ENCODE results near the gene MT1H. TPM values are rescaled to one million over a fixed set of nuclear protein-coding genes. Genes with fewer than 3 reads are reported as not detected.

The MT1H gene
- total RNA-seq, 1 experiment from 2014 or later = not detected

Other genes with a start within 250 kb of the MT1H start
- 66.3 TPM for gene AMFR, start 244.3 kb upstream of the MT1H start, total RNA-seq (2021; ENCODE audit: unreplicated experiment)
- 218 TPM for gene NUDT21, start 218.5 kb upstream of the MT1H start, total RNA-seq (2021; ENCODE audit: unreplicated experiment)
- gene OGFOD1, start 218.3 kb upstream of the MT1H start, total RNA-seq (2021; ENCODE audit: unreplicated experiment) = 51.6 TPM
- 26.7 TPM for gene BBS2, start 149.8 kb upstream of the MT1H start, total RNA-seq (2021; ENCODE audit: unreplicated experiment)
- gene MT4, start 104.7 kb upstream of the MT1H start, total RNA-seq (2021; ENCODE audit: unreplicated experiment) = not detected
- not detected for gene MT3, start 80.3 kb upstream of the MT1H start, total RNA-seq (2021; ENCODE audit: unreplicated experiment)
- gene MT2A, start 61.2 kb upstream of the MT1H start, total RNA-seq (2021; ENCODE audit: unreplicated experiment) = 710 TPM
- 383 TPM for gene MT1E, start 44.0 kb upstream of the MT1H start, total RNA-seq (2021; ENCODE audit: unreplicated experiment)
- gene MT1M, start 37.2 kb upstream of the MT1H start, total RNA-seq (2021; ENCODE audit: unreplicated experiment) = 0.39 TPM
- gene MT1A, start 31.1 kb upstream of the MT1H start, total RNA-seq (2021; ENCODE audit: unreplicated experiment) = not detected
- not detected for gene MT1B, start 17.9 kb upstream of the MT1H start, total RNA-seq (2021; ENCODE audit: unreplicated experiment)
- gene MT1F, start 11.9 kb upstream of the MT1H start, total RNA-seq (2021; ENCODE audit: unreplicated experiment) = 7.3 TPM
- gene MT1G, start 1.7 kb upstream of the MT1H start, total RNA-seq (2021; ENCODE audit: unreplicated experiment) = 1.2 TPM
- gene MT1X, start 12.7 kb downstream of the MT1H start, total RNA-seq (2021; ENCODE audit: unreplicated experiment) = 50.2 TPM
- gene NUP93, start 60.3 kb downstream of the MT1H start, total RNA-seq (2021; ENCODE audit: unreplicated experiment) = 144 TPM
- gene SLC12A3, start 195.4 kb downstream of the MT1H start, total RNA-seq (2021; ENCODE audit: unreplicated experiment) = not detected

Measured in HCT116 (cell line).